ENCODE results near the gene VSTM2B.

VSTM2B gene

DNA sequence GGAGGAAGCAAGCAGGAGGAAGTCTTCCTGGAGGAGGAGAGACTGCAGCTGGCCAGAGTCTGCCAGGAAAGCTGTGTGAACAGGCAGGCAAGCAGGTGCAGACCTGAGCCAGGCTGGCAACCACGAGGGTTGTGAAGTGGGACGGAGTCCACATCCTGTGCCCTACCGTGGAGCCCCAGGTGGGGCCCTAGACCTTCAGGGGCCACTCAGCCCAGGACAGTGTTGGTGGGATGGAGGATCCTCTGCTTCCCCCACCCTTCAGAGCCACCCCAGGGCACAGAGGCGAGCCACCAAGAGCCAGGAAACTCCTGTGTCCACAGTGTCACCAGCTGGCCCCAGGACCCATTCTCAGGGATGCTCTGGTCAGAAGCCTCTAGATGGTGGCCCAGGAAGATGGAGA is 8.4 kb upstream of the VSTM2B start:
- TF ChIP-seq, protein P1, sequence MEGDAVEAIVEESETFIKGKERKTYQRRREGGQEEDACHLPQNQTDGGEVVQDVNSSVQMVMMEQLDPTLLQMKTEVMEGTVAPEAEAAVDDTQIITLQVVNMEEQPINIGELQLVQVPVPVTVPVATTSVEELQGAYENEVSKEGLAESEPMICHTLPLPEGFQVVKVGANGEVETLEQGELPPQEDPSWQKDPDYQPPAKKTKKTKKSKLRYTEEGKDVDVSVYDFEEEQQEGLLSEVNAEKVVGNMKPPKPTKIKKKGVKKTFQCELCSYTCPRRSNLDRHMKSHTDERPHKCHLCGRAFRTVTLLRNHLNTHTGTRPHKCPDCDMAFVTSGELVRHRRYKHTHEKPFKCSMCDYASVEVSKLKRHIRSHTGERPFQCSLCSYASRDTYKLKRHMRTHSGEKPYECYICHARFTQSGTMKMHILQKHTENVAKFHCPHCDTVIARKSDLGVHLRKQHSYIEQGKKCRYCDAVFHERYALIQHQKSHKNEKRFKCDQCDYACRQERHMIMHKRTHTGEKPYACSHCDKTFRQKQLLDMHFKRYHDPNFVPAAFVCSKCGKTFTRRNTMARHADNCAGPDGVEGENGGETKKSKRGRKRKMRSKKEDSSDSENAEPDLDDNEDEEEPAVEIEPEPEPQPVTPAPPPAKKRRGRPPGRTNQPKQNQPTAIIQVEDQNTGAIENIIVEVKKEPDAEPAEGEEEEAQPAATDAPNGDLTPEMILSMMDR (IDR thresholded peaks at IDR 0.05): no peak

DNA sequence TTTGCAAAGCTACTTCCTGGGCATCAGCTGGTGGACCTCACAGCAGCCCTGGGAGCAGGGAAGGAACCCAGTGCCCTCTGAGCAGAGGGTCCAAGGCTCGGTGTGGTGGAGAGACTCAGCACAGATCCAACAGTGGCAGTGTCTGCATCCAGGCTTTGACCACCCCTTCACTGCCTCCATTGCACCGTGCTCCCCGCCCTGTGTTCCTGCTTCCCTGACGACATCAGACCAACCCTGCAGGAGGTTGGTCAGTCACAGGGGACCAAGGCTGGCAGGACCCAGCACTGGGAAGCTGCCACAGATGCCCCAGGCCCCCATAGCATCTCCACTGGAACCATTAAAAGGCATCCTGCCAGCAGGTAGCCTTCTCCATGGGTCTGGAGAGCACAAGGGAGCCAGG is 7.8 kb upstream of the VSTM2B start:
- TF ChIP-seq, protein P1 (IDR thresholded peaks at IDR 0.05): no peak

DNA sequence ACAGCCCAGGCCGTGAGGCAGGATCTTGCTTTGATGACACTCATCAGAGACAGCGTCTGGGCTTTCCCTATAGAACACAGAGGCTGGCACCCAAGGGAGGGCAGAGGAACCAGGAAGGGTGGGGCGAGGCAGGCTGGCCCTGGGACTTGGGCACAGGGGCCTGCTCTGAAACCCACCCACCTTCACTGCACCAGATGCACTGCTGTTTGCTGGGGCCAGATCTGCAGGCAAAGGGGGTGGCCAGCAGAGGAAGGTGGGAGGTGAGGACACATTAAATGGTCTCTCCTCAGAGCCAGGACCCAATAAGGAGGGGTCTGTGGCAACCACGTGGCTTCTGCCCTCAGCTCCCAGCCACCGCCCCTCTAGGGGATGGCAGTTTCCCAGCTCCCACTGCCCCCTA is 6.6 kb upstream of the VSTM2B start:
- TF ChIP-seq, protein P1 (IDR thresholded peaks at IDR 0.05): no peak

DNA sequence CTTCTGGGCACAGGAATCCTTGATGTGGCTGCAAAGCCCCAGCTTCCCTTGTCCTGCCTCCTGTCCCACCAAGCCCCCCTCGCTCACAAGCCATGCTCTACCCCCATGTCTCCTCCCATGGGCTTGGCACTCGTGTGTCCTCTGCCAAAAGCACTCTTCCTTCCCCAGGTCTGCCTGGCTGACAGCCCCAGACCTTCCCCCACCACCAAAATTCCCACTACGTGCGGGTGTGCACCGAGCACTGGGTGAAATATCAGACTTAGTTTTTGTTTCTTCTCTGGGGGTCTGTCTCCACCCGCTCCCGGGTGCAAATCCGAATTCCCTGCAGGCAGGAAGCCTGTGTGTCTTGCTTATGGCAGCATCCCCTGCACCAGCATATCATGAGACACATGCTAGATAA is 5.9 kb upstream of the VSTM2B start:
- TF ChIP-seq, protein P1 (IDR thresholded peaks at IDR 0.05): no peak

DNA sequence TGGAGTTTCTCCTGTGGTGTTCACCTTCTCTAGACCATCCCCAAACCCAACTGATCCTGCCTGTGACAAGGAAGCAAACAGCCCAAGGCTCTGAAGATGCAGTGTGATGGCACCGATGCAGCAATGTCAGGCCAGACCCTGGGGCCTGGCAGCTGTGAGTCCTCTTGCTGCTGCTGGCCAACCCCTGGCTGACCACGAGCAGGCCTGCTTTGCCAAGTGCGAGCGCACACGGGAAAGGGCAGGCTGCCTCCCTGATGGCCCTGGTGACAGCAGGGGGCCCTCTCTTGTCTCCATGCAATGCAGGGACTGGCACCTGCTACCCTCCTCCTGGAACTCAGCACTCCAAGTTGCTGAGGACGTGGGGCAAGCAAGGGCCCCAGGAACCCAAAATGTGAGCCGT is 5.4 kb upstream of the VSTM2B start:
- TF ChIP-seq, protein P1 (IDR thresholded peaks at IDR 0.05): no peak

DNA sequence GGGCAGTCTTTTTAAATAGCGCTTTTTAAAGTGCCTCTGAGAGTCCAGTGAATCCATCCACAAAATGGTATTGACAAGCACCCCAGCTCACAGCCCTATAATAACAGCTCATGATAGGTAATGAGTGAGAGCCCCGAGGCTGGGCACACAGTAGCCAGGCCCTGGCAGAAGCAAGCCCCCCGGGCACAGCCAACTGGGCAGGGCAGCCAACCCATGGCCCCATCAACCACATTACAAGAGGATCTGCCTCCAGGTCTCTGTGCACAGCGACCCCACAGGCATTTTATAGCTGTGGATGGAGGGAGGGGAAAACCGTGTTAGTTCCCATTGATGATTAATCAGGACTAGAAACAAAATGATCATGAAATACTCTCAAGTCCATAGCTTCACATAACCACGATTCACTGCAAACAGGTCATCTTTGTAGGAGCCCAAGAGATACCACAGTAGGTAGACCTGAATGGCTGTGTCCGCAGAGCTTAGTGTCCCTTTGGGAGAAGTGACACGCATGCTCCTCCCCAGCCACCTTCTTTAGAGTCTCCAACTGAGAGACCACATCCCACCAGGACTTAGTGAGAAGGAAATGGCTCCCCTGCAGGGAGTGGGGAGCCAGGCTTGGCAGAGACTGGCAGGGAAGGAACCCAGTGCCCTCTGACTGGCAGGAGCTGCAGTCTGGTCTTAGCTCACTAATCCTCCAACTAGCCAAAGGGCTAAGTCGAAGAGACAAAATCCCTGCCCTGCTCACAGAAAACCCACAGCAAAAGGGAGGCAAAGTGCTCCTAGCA is 4.3 kb upstream of the VSTM2B start:
- TF ChIP-seq, protein P1 (IDR thresholded peaks at IDR 0.05): no peak

DNA sequence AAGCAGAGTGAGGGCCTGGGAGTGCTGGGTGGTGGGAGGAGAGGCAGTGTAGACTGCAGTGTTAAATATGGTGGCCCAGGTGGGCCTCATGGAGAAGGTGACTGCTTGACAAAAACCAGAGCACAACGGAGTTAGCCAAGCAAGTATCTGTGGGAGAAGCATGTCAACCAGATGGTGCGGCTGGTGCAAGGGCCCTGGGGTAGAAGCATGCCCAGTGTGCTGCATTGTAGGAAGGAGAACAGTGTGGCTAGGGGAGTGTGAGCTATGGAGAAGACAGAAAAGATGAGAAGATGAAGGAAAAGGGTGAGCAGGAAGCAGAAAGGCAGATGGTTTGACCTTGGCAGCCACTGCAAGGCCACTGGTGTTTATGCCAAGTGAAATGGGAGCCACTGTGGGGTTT is 2.2 kb upstream of the VSTM2B start:
- TF ChIP-seq, protein P1 (IDR thresholded peaks at IDR 0.05): no peak

All from LNCAP (cell line).